Measurements from ENCODE around the gene TBC1D22A. TPM values are rescaled to one million over a fixed set of nuclear protein-coding genes. Genes with fewer than 3 reads are reported as not detected.
"Not testable (repeated sequence)": the region's sequence is repeated elsewhere in the genome, so short reads cannot be mapped to it uniquely, and the experiment has no call there.

TBC1D22A gene
- total RNA-seq, 1 donor, result 17.7 TPM

GRCh38 chr22:47166446-47167016 lies 404.1 kb downstream of the TBC1D22A start:
- Histone ChIP-seq H3K4me2 (ENCODE audit: insufficient read depth, low read length) (no peak overlapping the region), H3K9me3 (ENCODE audit: low read depth, low read length) (no peaks in the 10 kb centered on the region), H3K27ac (ENCODE audit: low read depth, low read length) (no peak overlapping the region), H3K4me3 (ENCODE audit: insufficient read depth, low read length) (no peak overlapping the region), H3K27me3 (ENCODE audit: insufficient read depth, low read length) (no peaks in the 10 kb centered on the region), H3K79me2 (ENCODE audit: insufficient read depth, low read length) (no peaks in the 10 kb centered on the region), H3K36me3 (ENCODE audit: insufficient read depth, low read length) (no peaks in the 10 kb centered on the region), H2AFZ (ENCODE audit: low read length) (no peak overlapping the region), H3K4me1 (ENCODE audit: insufficient read depth, low read length) (no peaks in the 10 kb centered on the region), H4K20me1 (ENCODE audit: insufficient read depth, low read length) (no peaks in the 10 kb centered on the region)
- peak; percentile 42 for DNase-seq (ENCODE audit: insufficient read length, low spot score, missing footprints)
- no peak for TF ChIP-seq CTCF (IDR thresholded peaks at IDR 0.05; ENCODE audit: extremely low read depth, low read depth, low read length)

- Histone ChIP-seq H2AFZ (ENCODE audit: low read length) (no peak overlapping the region), H3K4me1 (ENCODE audit: insufficient read depth, low read length) (no peaks in the 10 kb centered on the region), H3K36me3 (ENCODE audit: insufficient read depth, low read length) (no peaks in the 10 kb centered on the region), H3K4me2 (ENCODE audit: insufficient read depth, low read length) (no peak overlapping the region), H3K27me3 (ENCODE audit: insufficient read depth, low read length) (no peaks in the 10 kb centered on the region), H3K9me3 (ENCODE audit: low read depth, low read length) (no peaks in the 10 kb centered on the region), H3K4me3 (ENCODE audit: insufficient read depth, low read length) (no peak overlapping the region), H3K79me2 (ENCODE audit: insufficient read depth, low read length) (no peaks in the 10 kb centered on the region), H4K20me1 (ENCODE audit: insufficient read depth, low read length) (no peaks in the 10 kb centered on the region), H3K27ac (ENCODE audit: low read depth, low read length) (no peak overlapping the region)
- DNase-seq (ENCODE audit: insufficient read length, low spot score, missing footprints), result peak; percentile 43
- TF ChIP-seq CTCF (IDR thresholded peaks at IDR 0.05; ENCODE audit: extremely low read depth, low read depth, low read length), result no peak
Observed at GRCh38 chr22:47167056-47167455, 404.6 kb downstream of the TBC1D22A start.

GRCh38 chr22:47167921-47168320 lies 405.5 kb downstream of the TBC1D22A start:
- H3K79me2 ChIP-seq (ENCODE audit: insufficient read depth, low read length); H3K4me3 ChIP-seq (ENCODE audit: insufficient read depth, low read length); H3K4me1 ChIP-seq (ENCODE audit: insufficient read depth, low read length): not testable (repeated sequence)

GRCh38 chr22:47168441-47168840 lies 406.0 kb downstream of the TBC1D22A start:
- Histone ChIP-seq H3K4me1 (ENCODE audit: insufficient read depth, low read length) (no peaks in the 10 kb centered on the region), H3K36me3 (ENCODE audit: insufficient read depth, low read length) (no peaks in the 10 kb centered on the region), H3K79me2 (ENCODE audit: insufficient read depth, low read length) (no peaks in the 10 kb centered on the region), H3K4me3 (ENCODE audit: insufficient read depth, low read length) (no peak overlapping the region), H3K27me3 (ENCODE audit: insufficient read depth, low read length) (no peaks in the 10 kb centered on the region), H4K20me1 (ENCODE audit: insufficient read depth, low read length) (no peaks in the 10 kb centered on the region), H2AFZ (ENCODE audit: low read length) (no peak overlapping the region), H3K27ac (ENCODE audit: low read depth, low read length) (no peak overlapping the region), H3K9me3 (ENCODE audit: low read depth, low read length) (no peaks in the 10 kb centered on the region), H3K4me2 (ENCODE audit: insufficient read depth, low read length) (no peak overlapping the region)
- peak; percentile 38 for DNase-seq (ENCODE audit: insufficient read length, low spot score, missing footprints)
- no peak for TF ChIP-seq CTCF (IDR thresholded peaks at IDR 0.05; ENCODE audit: extremely low read depth, low read depth, low read length)

More at GRCh38 chr22:47167921-47168320, 405.5 kb downstream of the TBC1D22A start:
- H2AFZ ChIP-seq (ENCODE audit: low read length); H3K9me3 ChIP-seq (ENCODE audit: low read depth, low read length); H3K36me3 ChIP-seq (ENCODE audit: insufficient read depth, low read length); H3K27me3 ChIP-seq (ENCODE audit: insufficient read depth, low read length); H3K27ac ChIP-seq (ENCODE audit: low read depth, low read length); H3K4me2 ChIP-seq (ENCODE audit: insufficient read depth, low read length); H4K20me1 ChIP-seq (ENCODE audit: insufficient read depth, low read length): not testable (repeated sequence)
- peak; percentile 47 for DNase-seq (ENCODE audit: insufficient read length, low spot score, missing footprints)

Measured in osteoblast (primary cell).